Thoracic aorta (tissue), 2 donors: Measurements from ENCODE around the gene KIDINS220. TPM values are rescaled to one million over a fixed set of nuclear protein-coding genes. Genes with fewer than 3 reads are reported as not detected.

Experiments
- ATAC-seq: fragments of 150-250 bp; one replicate; pipeline ENCODE4 v1.8.0; 2017; ENCODE audit warnings: low read depth; ENCODE audit not compliant: insufficient number of reproducible peaks, low FRiP score
- DNase-seq: peaks from one replicate; pipeline ENCODE4 v3.0.0-alpha.2; 2020; ENCODE audit warnings: low spot score
- H3K27ac ChIP-seq, 2 donors: fragments of 200-600 bp; sonication (generic); 1 replicate in 1 of 2; 2 replicates in 1 of 2; pipeline ENCODE4 v1.5.1; 2016; ENCODE audit warnings: mild to moderate bottlenecking in 2 of 2, moderate library complexity in 2 of 2
- H3K27me3 ChIP-seq: fragments of 200-600 bp; sonication (generic); replicated peaks from 2 replicates; pipeline ENCODE4 v1.6.0; 2016; ENCODE audit warnings: mild to moderate bottlenecking; ENCODE audit not compliant: insufficient read depth
- H3K36me3 ChIP-seq: fragments of 200-600 bp; sonication (generic); one replicate; pipeline ENCODE4 v1.5.1; 2016
- H3K4me1 ChIP-seq, 2 donors: fragments of 200-600 bp; sonication (generic); 1 replicate in 1 of 2; 2 replicates in 1 of 2; pipeline versions ENCODE4 v1.5.1 to v1.6.0; 2016; ENCODE audit warnings: low read depth in 2 of 2, mild to moderate bottlenecking in 1 of 2; ENCODE audit not compliant: control insufficient read depth in 1 of 2
- H3K4me3 ChIP-seq: fragments of 200-600 bp; sonication (generic); 2 replicates; pipeline ENCODE4 v1.5.1; 2016; ENCODE audit warnings: mild to moderate bottlenecking
- H3K9me3 ChIP-seq: fragments of 200-600 bp; sonication (generic); 2 replicates; pipeline ENCODE4 v1.5.1; 2016
- total RNA-seq, 2 donors: library from RNA; depleted of rRNA; stranded (reverse); fragments of >200 nt; gene quantifications; one replicate each; pipeline versions ENCODE4 v1.1.0 to v1.2.3, GENCODE V29; 2016
- TF ChIP-seq, protein P1 (sequence below): fragments of 200-600 bp; sonication (generic); IDR thresholded peaks from one replicate; pipeline ENCODE4 v1.5.1; 2019; ENCODE audit warnings: antibody characterized with exemption

Gene KIDINS220
- total RNA-seq, 2 donors from 2014 or later, result 107 to 113 TPM

DNA sequence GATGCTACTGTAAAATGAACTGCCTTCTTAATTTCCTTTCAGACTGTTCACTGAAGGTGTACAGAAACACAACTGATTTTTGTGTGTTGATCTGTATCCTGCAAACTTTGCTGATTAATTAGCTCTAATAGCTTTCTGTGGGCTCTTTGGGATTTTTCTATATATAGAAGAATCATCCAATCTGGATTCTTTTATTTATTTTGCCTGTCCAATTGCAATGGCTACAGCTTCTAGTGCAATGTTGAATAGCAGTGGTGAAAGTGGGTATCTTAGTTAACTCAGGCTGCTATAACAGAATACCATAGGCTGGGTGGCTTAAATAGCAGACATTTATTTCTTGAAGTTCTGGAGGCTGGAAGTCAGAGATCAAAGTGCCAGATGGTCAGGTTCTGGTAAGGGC is 81.2 kb downstream of the KIDINS220 start:
- Histone ChIP-seq H3K27ac (no peak overlapping the region), H3K4me3 (no peak overlapping the region), H3K4me1 (peaks cover 5 to 18% of the 10 kb centered on the region in 2 donors), H3K36me3 (peaks cover 12% of the 10 kb centered on the region), H3K27me3 (no peaks in the 10 kb centered on the region), H3K9me3 (peaks cover 6% of the 10 kb centered on the region)
- no peak for ATAC-seq
- TF ChIP-seq, protein P1, sequence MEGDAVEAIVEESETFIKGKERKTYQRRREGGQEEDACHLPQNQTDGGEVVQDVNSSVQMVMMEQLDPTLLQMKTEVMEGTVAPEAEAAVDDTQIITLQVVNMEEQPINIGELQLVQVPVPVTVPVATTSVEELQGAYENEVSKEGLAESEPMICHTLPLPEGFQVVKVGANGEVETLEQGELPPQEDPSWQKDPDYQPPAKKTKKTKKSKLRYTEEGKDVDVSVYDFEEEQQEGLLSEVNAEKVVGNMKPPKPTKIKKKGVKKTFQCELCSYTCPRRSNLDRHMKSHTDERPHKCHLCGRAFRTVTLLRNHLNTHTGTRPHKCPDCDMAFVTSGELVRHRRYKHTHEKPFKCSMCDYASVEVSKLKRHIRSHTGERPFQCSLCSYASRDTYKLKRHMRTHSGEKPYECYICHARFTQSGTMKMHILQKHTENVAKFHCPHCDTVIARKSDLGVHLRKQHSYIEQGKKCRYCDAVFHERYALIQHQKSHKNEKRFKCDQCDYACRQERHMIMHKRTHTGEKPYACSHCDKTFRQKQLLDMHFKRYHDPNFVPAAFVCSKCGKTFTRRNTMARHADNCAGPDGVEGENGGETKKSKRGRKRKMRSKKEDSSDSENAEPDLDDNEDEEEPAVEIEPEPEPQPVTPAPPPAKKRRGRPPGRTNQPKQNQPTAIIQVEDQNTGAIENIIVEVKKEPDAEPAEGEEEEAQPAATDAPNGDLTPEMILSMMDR, result no peak
- DNase-seq, result no peak

DNA sequence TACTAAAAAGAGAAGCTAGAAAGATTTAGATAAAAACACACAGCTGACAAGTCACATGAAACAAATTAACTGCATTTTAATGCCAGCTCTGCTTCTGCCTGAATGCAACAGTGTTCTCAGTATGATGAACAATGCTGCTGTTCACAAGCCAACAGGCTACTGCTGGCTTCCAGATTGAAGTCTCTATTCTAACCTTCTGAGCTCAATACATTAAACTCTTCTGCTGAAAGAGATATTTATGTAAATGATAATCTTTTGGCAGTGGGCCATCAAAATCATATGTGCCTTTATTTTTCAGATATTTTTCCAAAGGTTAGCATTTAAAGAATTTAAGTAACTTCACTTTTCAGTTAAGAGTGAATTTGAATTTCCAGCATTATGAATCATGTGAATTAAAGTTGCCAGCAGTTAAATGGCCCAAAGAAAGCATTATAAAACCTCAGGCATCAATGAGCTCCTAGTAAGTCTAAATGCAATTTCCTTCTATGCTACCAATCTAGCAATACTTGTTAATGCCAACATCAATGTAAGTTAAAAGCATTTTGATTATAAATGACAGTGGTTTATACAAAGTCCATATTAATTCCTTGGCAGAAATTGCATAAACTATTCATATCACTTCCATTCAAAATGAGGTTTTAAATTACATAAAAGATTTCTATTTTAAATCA is 83.2 kb downstream of the KIDINS220 start:
- peaks cover 6% of the 10 kb centered on the region for H3K9me3 ChIP-seq
- no peak for ATAC-seq
- no peak overlapping the region for H3K27ac ChIP-seq
- H3K36me3 ChIP-seq, result peaks cover 14% of the 10 kb centered on the region
- DNase-seq, result no peak
- H3K4me1 ChIP-seq, result peaks cover 5 to 18% of the 10 kb centered on the region in 2 donors
- no peaks in the 10 kb centered on the region for H3K27me3 ChIP-seq
- TF ChIP-seq, protein P1, result no peak
- H3K4me3 ChIP-seq, result no peak overlapping the region

DNA sequence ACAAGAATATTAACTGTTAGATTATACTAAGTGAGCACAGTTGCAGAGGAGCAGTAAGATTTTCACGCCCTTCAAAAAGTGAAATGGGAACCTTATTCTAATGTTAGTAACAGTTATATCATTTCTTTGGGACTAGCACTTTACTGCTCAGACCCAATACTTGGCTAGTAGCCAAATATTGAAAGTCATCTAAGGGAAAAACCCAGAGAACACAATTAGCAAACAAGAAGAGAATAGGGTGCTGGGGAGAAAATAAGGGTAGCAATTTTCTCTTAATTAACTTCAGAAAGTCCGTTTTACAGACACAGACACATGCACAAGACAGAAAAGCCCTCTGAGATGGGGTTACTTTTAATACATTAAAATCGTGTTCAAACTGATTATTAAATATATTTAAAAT is 83.8 kb downstream of the KIDINS220 start:
- TF ChIP-seq, protein P1, result no peak
- H3K4me3 ChIP-seq, result no peak overlapping the region
- H3K4me1 ChIP-seq, result peaks cover 5 to 18% of the 10 kb centered on the region in 2 donors
- DNase-seq (no peak), ATAC-seq (no peak)
- H3K27me3 ChIP-seq, result no peaks in the 10 kb centered on the region
- H3K36me3 ChIP-seq, result peaks cover 14% of the 10 kb centered on the region
- peaks cover 6% of the 10 kb centered on the region for H3K9me3 ChIP-seq
- no peak overlapping the region for H3K27ac ChIP-seq

DNA sequence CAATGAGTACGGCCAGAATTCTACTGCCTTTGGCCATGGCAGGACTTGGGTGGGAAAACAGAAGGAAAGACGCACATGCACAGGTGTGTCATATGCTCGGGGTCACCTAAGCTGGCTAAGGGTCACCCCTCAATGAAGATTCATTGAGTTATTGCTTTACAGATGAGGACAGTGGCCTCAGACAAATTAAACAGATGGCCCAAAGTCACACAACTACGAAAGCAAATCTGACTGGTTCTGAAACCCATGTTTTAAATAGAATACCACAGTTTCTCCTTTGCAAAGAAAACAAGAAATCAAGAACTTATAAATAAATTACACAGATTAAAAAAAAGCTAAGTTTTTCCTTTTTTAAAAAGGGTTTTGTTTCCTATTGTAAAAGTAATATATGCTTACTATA is 85.0 kb downstream of the KIDINS220 start:
- Histone ChIP-seq H3K27me3 (no peaks in the 10 kb centered on the region), H3K4me1 (peaks cover 5 to 18% of the 10 kb centered on the region in 2 donors), H3K36me3 (peaks cover 14% of the 10 kb centered on the region), H3K27ac (no peak overlapping the region), H3K4me3 (no peak overlapping the region), H3K9me3 (peaks cover 6% of the 10 kb centered on the region)
- no peak for ATAC-seq
- DNase-seq, result no peak
- TF ChIP-seq, protein P1, result no peak

DNA sequence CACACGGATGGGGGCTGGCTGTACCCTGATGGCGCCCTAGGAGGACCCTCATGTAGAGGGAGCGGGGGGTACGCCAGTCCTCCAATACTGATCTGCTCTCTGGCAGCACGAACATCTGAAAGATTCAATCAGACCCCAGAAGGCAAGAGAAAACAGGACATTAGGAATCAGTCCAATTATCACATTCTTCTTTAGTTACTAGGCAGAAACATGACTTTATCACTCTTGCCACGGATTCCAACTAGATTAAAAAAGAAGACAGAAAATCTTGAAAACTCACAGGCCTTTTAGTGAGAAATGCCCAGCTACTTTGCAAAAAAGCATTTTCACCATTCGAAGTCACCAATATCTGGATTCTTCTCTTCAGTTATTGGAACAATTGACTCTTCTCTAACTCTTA is 87.2 kb downstream of the KIDINS220 start:
- Histone ChIP-seq H3K27me3 (no peaks in the 10 kb centered on the region), H3K36me3 (peaks cover 7% of the 10 kb centered on the region), H3K27ac (no peak overlapping the region), H3K9me3 (no peaks in the 10 kb centered on the region), H3K4me1 (peaks cover 5 to 14% of the 10 kb centered on the region in 2 donors), H3K4me3 (no peak overlapping the region)
- TF ChIP-seq, protein P1, result no peak
- ATAC-seq, result no peak
- no peak for DNase-seq
